Stomach (tissue), 9 donors: ENCODE results near the gene UPF2. TPM values are rescaled to one million over a fixed set of nuclear protein-coding genes. Genes with fewer than 3 reads are reported as not detected.

ENCODE experiments used
- DNase-seq, 2 donors: peaks; one replicate each; pipeline versions ENCODE4 v3.0.0 to v3.0.0-alpha.2; 2013 to 2019
- H3K27ac ChIP-seq, 5 donors: fragments of 200-600 bp in 4 of 5; sonication (generic) in 4 of 5; one replicate each; pipeline ENCODE4 v1.5.1; 2013 to 2019; ENCODE audit warnings: mild to moderate bottlenecking in 1 of 5, moderate library complexity in 1 of 5
- H3K27me3 ChIP-seq, 3 donors: fragments of 200-600 bp; sonication (generic); one replicate each; pipeline ENCODE4 v1.5.1; 2017 to 2019; ENCODE audit warnings: mixed run types in 1 of 3
- H3K36me3 ChIP-seq, 4 donors: fragments of 200-600 bp; sonication (generic); 1 replicate in 3 of 4; 2 replicates in 1 of 4; pipeline ENCODE4 v1.5.1; 2016 to 2019
- H3K4me1 ChIP-seq, 4 donors: fragments of 200-600 bp; sonication (generic); one replicate each; pipeline ENCODE4 v1.5.1; 2016 to 2019
- H3K4me3 ChIP-seq, 4 donors: fragments of 200-600 bp; sonication (generic) in 3 of 4; one replicate each; pipeline ENCODE4 v1.5.1; 2016 to 2019; ENCODE audit warnings: mild to moderate bottlenecking in 1 of 4
- H3K9me3 ChIP-seq, 4 donors: fragments of 200-600 bp; sonication (generic); one replicate each; pipeline ENCODE4 v1.5.1; 2016 to 2019
- EP300 ChIP-seq: sonication (generic); formaldehyde crosslinking; IDR thresholded peaks from one replicate; pipeline ENCODE4 v1.6.1; 2017; ENCODE audit warnings: antibody characterized with exemption
- POLR2A ChIP-seq, 4 donors: fragments of 450-650 bp; IDR thresholded peaks; one replicate each; pipeline ENCODE4 v1.6.1; 2016; ENCODE audit warnings: antibody characterized with exemption in 4 of 4, control low read depth in 2 of 4, mild to moderate bottlenecking in 1 of 4, moderate library complexity in 1 of 4
- POLR2AphosphoS5 ChIP-seq, 3 donors: sonication (generic); formaldehyde crosslinking; IDR thresholded peaks; one replicate each; pipeline ENCODE4 v1.6.1; 2016; ENCODE audit warnings: antibody characterized with exemption in 3 of 3
- WGBS, 5 donors: extraction: QIAGEN DNeasy Blood & Tissue Kit in 3 of 5; methylation state at CpG; one replicate each; pipeline versions ENCODE4 v1.1.5 to v1.1.7; 2013 to 2018; 5-methylcytosine and 5-hydroxymethylcytosine counted together
- intact Hi-C: fragments of 100-400 bp; cut with DNase I; formaldehyde crosslinking; loops from one replicate; pipeline ENCODE4 v1.15.1; 2023; ENCODE audit warnings: low total_unique reads
- polyA plus RNA-seq, 3 donors: library from polyadenylated mRNA; stranded (reverse); fragments of 200-250 nt; gene quantifications; one replicate each; pipeline ENCODE4 v1.2.3, GENCODE V29; 2013
- total RNA-seq, 5 donors: library from RNA; depleted of rRNA; stranded (reverse); fragments of >200 nt; gene quantifications; one replicate each; pipeline versions ENCODE4 v1.1.0 to v1.2.3, GENCODE V29; 2014 to 2016
- TF ChIP-seq, protein P1 (sequence below), 7 experiments: fragments of 450-650 bp in 4 of 7; fragments of 200-600 bp in 3 of 7; sonication (generic) in 3 of 7; IDR thresholded peaks; one replicate each; pipeline ENCODE4 v1.5.1; 2016 to 2019; ENCODE audit warnings: antibody characterized with exemption in 7 of 7, control low read depth in 2 of 7, mild to moderate bottlenecking in 1 of 7
- donor health status: healthy with polysubstance abuse.
- donor health status: Bipolar disorder and iron deficiency.
- donor health status: healthy.

The UPF2 gene
- total and polyA plus RNA-seq, 8 donors: 8.7 to 48.6 (median 17.2) TPM

DNA sequence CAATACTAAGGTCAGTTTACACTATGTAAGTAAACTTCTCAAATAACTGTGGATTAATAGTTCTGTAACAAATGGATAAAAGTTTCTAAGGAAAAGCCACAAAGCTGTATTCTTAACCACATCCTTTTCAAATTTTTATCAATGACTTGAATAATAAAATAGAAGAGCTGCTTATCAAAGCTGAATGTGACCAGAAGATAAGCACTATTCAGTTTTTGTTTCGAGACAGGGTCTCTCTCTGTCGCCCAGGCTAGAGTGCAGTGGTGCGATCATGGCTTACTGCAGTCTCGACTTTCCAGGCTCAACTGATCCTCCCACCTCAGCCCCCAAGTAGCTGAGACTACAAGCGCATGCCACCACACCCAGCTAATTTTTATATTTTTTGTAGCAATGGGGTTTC, 17.0 kb downstream of the UPF2 start:
- no peak for DNase-seq
- Histone ChIP-seq H3K36me3 (peaks cover 7 to 55% (median 45%) of the 10 kb centered on the region in 4 donors), H3K4me3 (no peak overlapping the region), H3K27ac (no peak overlapping the region), H3K9me3 (no peaks in the 10 kb centered on the region), H3K4me1 (peaks cover 4 to 40% (median 18%) of the 10 kb centered on the region in 4 donors), H3K27me3 (no peaks in the 10 kb centered on the region)
- TF ChIP-seq POLR2AphosphoS5 (IDR thresholded peaks at IDR 0.05) (no peak), EP300 (no peak), POLR2A (IDR thresholded peaks at IDR 0.05) (no peak)
- TF ChIP-seq, protein P1, sequence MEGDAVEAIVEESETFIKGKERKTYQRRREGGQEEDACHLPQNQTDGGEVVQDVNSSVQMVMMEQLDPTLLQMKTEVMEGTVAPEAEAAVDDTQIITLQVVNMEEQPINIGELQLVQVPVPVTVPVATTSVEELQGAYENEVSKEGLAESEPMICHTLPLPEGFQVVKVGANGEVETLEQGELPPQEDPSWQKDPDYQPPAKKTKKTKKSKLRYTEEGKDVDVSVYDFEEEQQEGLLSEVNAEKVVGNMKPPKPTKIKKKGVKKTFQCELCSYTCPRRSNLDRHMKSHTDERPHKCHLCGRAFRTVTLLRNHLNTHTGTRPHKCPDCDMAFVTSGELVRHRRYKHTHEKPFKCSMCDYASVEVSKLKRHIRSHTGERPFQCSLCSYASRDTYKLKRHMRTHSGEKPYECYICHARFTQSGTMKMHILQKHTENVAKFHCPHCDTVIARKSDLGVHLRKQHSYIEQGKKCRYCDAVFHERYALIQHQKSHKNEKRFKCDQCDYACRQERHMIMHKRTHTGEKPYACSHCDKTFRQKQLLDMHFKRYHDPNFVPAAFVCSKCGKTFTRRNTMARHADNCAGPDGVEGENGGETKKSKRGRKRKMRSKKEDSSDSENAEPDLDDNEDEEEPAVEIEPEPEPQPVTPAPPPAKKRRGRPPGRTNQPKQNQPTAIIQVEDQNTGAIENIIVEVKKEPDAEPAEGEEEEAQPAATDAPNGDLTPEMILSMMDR (IDR thresholded peaks at IDR 0.05): no peak
- 82 to 93% (median 90%) methylated on average over 5 of the region's 5 CpGs for WGBS, 5 donors
- intact Hi-C loops: no loop called here

DNA sequence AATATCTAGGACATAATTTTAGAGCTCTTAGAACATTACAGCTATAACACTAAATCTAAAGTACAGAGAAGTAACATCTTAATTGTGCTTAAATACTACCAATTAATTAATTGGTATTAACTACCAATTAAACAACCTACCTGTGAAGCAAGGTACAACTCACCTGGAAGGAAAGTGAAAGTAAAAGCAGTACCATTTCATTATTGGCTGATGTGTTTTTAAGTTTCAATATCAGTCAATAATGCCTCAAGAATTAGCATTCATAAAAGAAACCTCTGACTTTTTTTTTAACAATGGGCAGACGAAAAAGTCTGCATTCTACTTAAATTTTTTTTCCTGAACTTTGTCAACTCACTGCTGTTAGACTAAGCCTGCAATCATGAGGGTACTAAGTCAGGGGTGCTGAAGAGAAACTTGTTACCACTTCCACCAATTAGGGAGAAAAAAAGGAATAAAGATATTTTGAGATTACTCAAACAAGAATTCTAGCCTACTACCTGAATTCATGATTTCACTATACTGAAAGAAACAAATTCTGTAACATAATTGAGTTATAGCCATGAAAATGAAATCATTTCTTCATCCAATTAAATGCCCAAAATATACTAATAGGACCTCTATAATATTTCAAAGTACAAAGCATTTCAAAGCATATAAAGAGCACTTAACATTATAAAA, 19.9 kb downstream of the UPF2 start:
- H3K9me3 ChIP-seq: no peaks in the 10 kb centered on the region
- 19 to 34% (median 20%) methylated on average over 1 of the region's 1 CpG for WGBS, 5 donors
- H3K27ac ChIP-seq: peak overlapping the region in 1 of 5 donors; percentile 71
- intact Hi-C loops: no loop called here
- H3K4me1 ChIP-seq: peaks cover 4 to 59% (median 28%) of the 10 kb centered on the region in 4 donors
- peaks cover 4 to 27% (median 23%) of the 10 kb centered on the region in 4 donors for H3K36me3 ChIP-seq
- no peak for TF ChIP-seq POLR2AphosphoS5 (IDR thresholded peaks at IDR 0.05)
- TF ChIP-seq, protein P1 (IDR thresholded peaks at IDR 0.05): no peak
- TF ChIP-seq EP300: no peak
- no peak for TF ChIP-seq POLR2A (IDR thresholded peaks at IDR 0.05)
- peak in 1 of 2 donors; percentile 9 for DNase-seq
- no peaks in the 10 kb centered on the region for H3K27me3 ChIP-seq
- no peak overlapping the region for H3K4me3 ChIP-seq

DNA sequence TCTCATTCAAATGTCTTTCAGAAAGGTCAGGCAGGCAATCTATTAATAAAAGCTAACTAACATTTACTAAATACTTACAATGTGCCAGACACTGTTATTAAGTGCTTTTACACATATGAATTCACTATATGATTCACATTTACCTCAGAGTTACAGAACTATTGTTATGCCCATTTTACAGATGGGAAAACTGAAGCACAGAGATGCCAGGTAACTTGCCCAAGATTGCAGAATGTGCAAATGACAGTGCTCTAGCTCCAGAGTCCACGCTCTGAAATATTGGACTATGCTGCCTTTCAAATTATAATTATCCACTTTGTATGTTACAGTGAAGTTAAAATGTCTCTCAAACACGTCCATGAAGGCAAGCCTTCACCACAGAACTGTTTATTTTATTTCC, 22.0 kb downstream of the UPF2 start:
- Histone ChIP-seq H3K4me1 (peaks cover 4 to 44% (median 28%) of the 10 kb centered on the region in 4 donors), H3K27ac (no peak overlapping the region), H3K9me3 (no peaks in the 10 kb centered on the region), H3K27me3 (no peaks in the 10 kb centered on the region), H3K36me3 (peaks cover 4 to 12% (median 12%) of the 10 kb centered on the region in 4 donors), H3K4me3 (no peak overlapping the region)
- intact Hi-C loops: no loop called here
- DNase-seq: no peak
- 85 to 88% (median 86%) methylated on average over 2 of the region's 2 CpGs for WGBS, 5 donors
- TF ChIP-seq, protein P1 (IDR thresholded peaks at IDR 0.05): no peak

DNA sequence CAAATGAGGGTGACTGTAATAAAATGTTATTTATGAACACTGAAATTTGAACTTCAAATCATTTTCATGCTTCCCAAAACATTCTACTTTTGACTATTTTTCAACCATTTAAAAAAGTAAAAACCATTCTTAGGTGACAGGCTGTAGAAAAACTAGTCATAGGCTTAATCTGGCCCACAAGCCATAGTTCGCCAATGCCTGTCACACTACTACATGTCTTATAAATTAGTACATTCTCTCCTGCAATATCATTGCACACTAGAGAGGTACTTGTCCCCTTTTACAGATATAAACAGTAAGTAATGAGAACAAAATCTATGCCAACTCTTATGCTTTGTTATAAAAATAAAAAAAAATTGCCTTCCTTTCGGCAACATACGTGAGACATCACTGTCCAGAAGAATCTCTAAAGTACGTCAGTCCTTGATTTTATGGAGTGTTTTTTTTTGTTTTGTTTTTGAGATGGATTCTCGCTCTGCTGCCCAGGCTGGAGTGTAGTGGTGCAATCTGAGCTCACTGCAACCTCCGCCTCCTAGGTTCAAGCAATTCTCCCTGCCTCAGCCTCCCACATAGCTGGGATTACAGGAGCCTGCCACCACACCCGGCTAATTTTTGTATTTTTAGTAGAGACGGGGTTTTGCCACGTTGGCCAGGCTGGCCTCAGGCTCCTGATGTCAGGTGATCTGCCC, 23.2 kb downstream of the UPF2 start:
- TF ChIP-seq POLR2AphosphoS5 (IDR thresholded peaks at IDR 0.05) (no peak), EP300 (no peak), POLR2A (IDR thresholded peaks at IDR 0.05) (no peak)
- TF ChIP-seq, protein P1 (IDR thresholded peaks at IDR 0.05): no peak
- intact Hi-C loops: no loop called here
- WGBS, 5 donors: 85 to 94% (median 86%) methylated on average over 9 of the region's 9 CpGs
- no peak overlapping the region for H3K27ac ChIP-seq
- peaks cover 4 to 44% (median 28%) of the 10 kb centered on the region in 4 donors for H3K4me1 ChIP-seq
- no peaks in the 10 kb centered on the region for H3K9me3 ChIP-seq
- H3K36me3 ChIP-seq: peaks cover 4 to 12% (median 8%) of the 10 kb centered on the region in 4 donors
- H3K27me3 ChIP-seq: no peaks in the 10 kb centered on the region
- H3K4me3 ChIP-seq: no peak overlapping the region
- no peak for DNase-seq
